Panc1 (cell line): ENCODE results near the gene ERVV-1.
"Not testable (repeated sequence)": the region's sequence is repeated elsewhere in the genome, so short reads cannot be mapped to it uniquely, and the experiment has no call there.

Experiments used
- CTCF ChIP-seq: fragments of 450-650 bp; IDR thresholded peaks from 2 replicates; pipeline ENCODE4 v1.5.1; 2017; ENCODE audit warnings: mild to moderate bottlenecking
- SIN3A ChIP-seq: IDR thresholded peaks from 2 replicates; pipeline ENCODE4 v1.6.1; 2012; ENCODE audit warnings: low read depth, mild to moderate bottlenecking, low read length, moderate library complexity, borderline replicate concordance; ENCODE audit not compliant: insufficient read depth

DNA sequence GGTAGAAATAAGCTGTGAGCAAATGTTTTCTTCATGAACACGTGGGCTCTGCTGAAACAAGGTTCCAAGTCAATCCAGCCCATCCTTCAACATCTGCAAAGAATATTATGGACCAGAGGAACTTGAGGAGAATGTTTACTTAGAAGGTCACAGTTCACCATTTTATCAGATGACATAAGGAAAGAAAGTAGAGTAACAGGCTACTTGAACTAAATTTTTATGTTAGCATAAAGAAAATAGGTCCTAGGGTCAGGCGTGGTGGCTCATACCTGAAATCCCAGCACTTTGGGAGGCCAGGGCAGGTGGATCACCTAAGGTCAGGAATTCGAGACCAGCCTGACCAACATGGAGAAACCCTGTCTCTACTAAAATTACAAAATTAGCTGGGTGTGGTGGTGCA lies 30.6 kb upstream of the ERVV-1 start:
- TF ChIP-seq CTCF, SIN3A: not testable (repeated sequence)
